Measurements from ENCODE around the gene DEF6. TPM values are rescaled to one million over a fixed set of nuclear protein-coding genes. Genes with fewer than 3 reads are reported as not detected.

The DEF6 gene
- total and polyA plus RNA-seq, 2 of the 13 experiments (the other 11 are each of a cell fraction or from before 2014, with no cell fraction given), result 5.2 to 10.0 TPM

GRCh38 chr6:35298625-35299140 lies 1.1 kb downstream of the DEF6 start (continued):
- TF ChIP-seq AHDC1 (CRISPR knock-in tag; IDR thresholded peaks at IDR 0.05; ENCODE audit: borderline replicate concordance) (no peak), SP1 (IDR thresholded peaks at IDR 0.05) (no peak), SP1 (CRISPR knock-in tag; IDR thresholded peaks at IDR 0.05) (no peak)

- 94% methylated on average over 4 of the region's 4 CpGs for WGBS (ENCODE audit: low lambda C conversion rate)
- Histone ChIP-seq H3K4me3 (replicated peaks in 1 of 3; ENCODE audit: insufficient read depth in 1 of 3, low read depth in 2 of 3, low read length in 3 of 3) (no peak overlapping the region), H3K36me3 (replicated peaks in 1 of 2; ENCODE audit: control insufficient read depth in 1 of 2, insufficient read depth in 2 of 2, low read length in 2 of 2) (peaks cover 1 to 3% of the 10 kb centered on the region in 2 experiments; a peak in 1 of 5 replicates), H3K9ac (ENCODE audit: insufficient read depth, low read depth, low read length) (no peak overlapping the region), H4K20me1 (ENCODE audit: insufficient read depth, low read length) (no peaks in the 10 kb centered on the region), H3K4me2 (ENCODE audit: low read depth, low read length) (no peak overlapping the region), H3K27me3 (ENCODE audit: control insufficient read depth in 1 of 2, insufficient read depth in 2 of 2, low read length in 2 of 2) (no peaks in the 10 kb centered on the region), H3K27ac (ENCODE audit: extremely low read length, insufficient read depth, low read length) (no peak overlapping the region), H3K9me3 (ENCODE audit: low read length) (no peaks in the 10 kb centered on the region), H2AFZ (ENCODE audit: low read length) (no peak overlapping the region), H3K79me2 (ENCODE audit: insufficient read depth, low read length) (no peaks in the 10 kb centered on the region), H3K4me1 (ENCODE audit: insufficient read depth, low read length) (peaks cover 33% of the 10 kb centered on the region)
- FAIRE-seq (no peak), ATAC-seq (no peak), DNase-seq (ENCODE audit: low spot score) (no peak)
- no TSS peak for BruUV-seq (replicated peaks)
- TF ChIP-seq ZNF260 (CRISPR knock-in tag; IDR thresholded peaks at IDR 0.05; ENCODE audit: borderline replicate concordance, low read depth), result no peak
- no peak for TF ChIP-seq ZNF274 (CRISPR knock-in tag; IDR thresholded peaks at IDR 0.05)
- no peak for TF ChIP-seq ZBTB20 (CRISPR knock-in tag; IDR thresholded peaks at IDR 0.05; ENCODE audit: borderline replicate concordance, low read depth)
- TF ChIP-seq ZEB1 (IDR thresholded peaks at IDR 0.05; ENCODE audit: insufficient replicate concordance, low read depth), result no peak
- TF ChIP-seq ZMAT5 (CRISPR knock-in tag; IDR thresholded peaks at IDR 0.05; ENCODE audit: borderline replicate concordance, low read depth), result no peak
- no peak for TF ChIP-seq RERE (CRISPR knock-in tag; IDR thresholded peaks at IDR 0.05; ENCODE audit: low read depth)
- CTCF ChIA-PET (ENCODE audit: low intra/inter-chr PET ratio, low total read pairs), result no interaction called here
- intact Hi-C loops (cut with micrococcal nuclease; ENCODE audit: unreplicated experiment), result loop anchor here (10.0 kb wide), 1 partner anchor 435 kb away; the partner anchor contains the start of gene ARMC12
- POLR2A ChIA-PET, result interaction anchor here (3.0 kb wide), 1 partner anchor 19 kb away, joined by 7 read pairs; no protein-coding TSS in a partner anchor
- in situ Hi-C loops (cut with HindIII; ENCODE audit: extremely low pct_ligation_motif_present, low pct_unique_long_range_greater_than_20kb), result loop anchor here (5.0 kb wide), 2 partner anchors 33 to 168 kb away; partner anchors contain the start of gene RPL10A
Measured at GRCh38 chr6:35299674-35300073, 2.1 kb downstream of the DEF6 start.

Measured in HepG2 (cell line).